LNCaP clone FGC (cell line): ENCODE measurements around the gene SCFD1.
"Not testable (repeated sequence)": the region's sequence is repeated elsewhere in the genome, so short reads cannot be mapped to it uniquely, and the experiment has no call there.

Experiments
- DNase-seq: peaks from one replicate; pipeline ENCODE4 v3.0.0-alpha.2; 2011; ENCODE audit warnings: low read depth
- H3K4me3 ChIP-seq: 2 replicates; pipeline ENCODE4 v1.5.1; 2011; ENCODE audit warnings: mild to moderate bottlenecking, low read depth, low read length, control low read depth
- CTCF ChIP-seq: IDR thresholded peaks from 2 replicates; pipeline ENCODE4 v1.5.1; 2012; ENCODE audit warnings: mild to moderate bottlenecking; ENCODE audit not compliant: control insufficient read depth, insufficient read depth; ENCODE audit errors: extremely low read depth

The SCFD1 gene

GRCh38 chr14:30621940-30622830, at the start of gene SCFD1:
TSS of gene SCFD1 (plus strand) at chr14:30622319. CDS start at chr14:30622339, 20 bp downstream.
- DNase-seq, result peak; percentile 73
- H3K4me3 ChIP-seq, result peak within 1 kb of the TSS; percentile 73
- no peak for TF ChIP-seq CTCF

DNA sequence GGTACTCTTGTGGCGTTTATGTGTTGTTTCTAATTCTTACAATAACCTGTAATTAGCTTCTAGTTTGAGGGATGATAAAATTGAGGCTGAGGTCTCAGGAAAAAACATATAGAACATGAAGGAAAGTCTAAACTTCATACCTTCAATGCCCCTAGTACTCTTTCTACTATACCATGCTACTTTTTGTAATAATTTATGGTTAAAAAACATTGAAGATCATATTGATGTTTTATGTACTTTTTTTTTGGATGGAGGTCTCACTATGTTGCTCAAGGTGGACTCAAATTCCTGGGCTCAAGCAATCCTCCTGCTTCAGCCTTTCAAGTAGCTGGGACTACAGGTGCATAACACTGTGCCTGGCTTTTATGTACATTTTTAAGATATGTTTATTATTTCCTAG, 49.3 kb upstream of the SCFD1 start:
- H3K4me3 ChIP-seq, result no peak overlapping the region
- no peak for TF ChIP-seq CTCF
- no peak for DNase-seq

DNA sequence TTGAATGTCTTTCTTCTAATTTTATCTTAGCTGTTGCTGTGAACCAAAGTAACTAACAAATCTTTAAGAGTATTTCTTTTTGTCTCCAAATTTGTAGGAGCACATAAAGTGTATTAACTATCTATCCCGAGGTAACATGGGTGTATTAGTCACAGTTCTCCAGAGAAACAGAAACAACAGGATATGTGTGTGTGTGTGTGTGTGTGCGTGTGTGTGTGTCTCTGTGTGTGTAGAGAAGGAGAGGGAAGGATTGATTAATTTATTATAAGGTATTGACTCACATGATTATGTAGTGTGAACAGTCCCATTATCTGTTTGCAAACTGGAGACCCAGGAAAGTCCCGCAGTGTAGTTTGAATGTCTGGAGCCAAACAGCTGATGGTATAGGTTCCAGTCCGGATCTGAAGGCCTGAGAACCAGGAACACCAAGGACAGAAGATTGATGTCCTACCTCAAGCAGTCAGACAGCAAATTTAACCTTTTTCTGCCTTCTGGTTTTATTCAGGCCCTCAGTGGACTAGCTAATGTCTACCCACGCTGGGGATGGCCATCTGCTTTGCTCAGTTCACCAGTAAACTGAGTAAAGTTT, 48.8 kb upstream of the SCFD1 start:
- no peak overlapping the region for H3K4me3 ChIP-seq
- TF ChIP-seq CTCF, result no peak
- DNase-seq, result no peak

- H3K4me3 ChIP-seq, result no peak overlapping the region
- TF ChIP-seq CTCF, result no peak
- no peak for DNase-seq
Measured at GRCh38 chr14:30573966-30574365, 48.2 kb upstream of the SCFD1 start.

- DNase-seq, H3K4me3 ChIP-seq: not testable (repeated sequence)
Measured at GRCh38 chr14:30574777-30575176, 47.3 kb upstream of the SCFD1 start.

DNA sequence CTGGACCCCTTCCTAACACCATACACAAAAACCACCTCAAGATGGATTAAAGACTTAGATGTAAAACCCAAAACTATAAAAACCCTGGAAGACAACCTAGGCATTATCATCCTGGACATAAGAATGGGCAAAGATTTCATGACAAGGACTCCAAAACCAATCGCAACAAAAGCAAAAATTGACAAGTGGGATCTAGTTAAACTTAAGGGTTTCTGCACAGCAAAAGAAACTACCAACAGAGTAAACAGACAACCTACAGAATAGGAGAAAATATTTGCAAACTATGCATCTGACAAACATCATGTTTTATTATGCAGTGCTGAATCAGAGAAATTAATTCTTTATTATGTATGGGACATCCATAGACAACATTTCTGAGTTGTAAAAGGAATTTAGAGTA, 45.8 kb upstream of the SCFD1 start:
- H3K4me3 ChIP-seq, DNase-seq: not testable (repeated sequence)

DNA sequence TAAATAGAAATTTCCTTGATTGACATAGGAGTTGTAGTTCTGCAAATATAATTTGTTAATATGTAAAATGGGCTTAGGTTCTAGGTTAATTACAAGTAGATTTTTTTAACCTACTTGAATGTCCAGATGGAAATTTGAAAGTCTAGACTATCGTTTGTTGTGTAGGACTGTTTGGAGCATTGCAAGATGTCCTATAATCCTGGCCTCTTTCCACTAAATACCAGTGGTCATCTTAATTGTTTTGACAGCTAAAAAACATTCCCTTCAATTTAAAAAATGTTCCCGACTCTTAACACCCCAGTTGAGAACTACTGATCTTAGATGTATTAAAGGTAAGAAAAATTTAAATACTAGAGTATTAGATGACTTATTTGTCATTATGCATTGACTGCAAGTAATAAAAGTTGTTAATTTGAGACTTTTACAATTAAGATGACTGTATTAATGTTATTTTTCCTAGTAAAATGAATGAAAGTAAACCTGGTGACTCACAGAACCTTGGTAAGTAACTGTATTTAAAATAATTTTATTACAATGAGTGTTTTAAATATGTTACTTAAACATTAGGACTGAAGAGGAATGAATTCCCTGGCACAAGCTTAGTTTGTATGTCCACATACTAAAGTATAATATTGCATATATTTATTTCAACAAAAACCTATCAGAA, 41.4 kb upstream of the SCFD1 start:
- DNase-seq, result no peak
- no peak for TF ChIP-seq CTCF
- no peak overlapping the region for H3K4me3 ChIP-seq

DNA sequence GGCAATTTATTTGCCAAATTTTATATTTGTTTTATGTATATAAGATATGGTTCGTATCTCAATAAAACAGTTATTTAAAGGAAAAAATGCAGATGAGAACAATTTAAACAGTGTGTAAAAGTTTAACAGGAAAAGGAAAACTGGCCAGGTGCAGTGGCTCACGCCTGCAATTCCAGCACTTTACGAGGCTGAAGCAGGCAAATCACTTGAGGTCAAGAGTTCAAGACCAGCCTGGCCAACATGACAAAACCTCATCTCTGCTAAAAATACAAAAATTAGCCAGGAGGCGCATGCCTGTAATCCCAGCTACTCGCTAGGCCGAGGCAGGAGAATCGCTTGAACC, 40.9 kb upstream of the SCFD1 start:
- peak; percentile 30 for DNase-seq
- H3K4me3 ChIP-seq, result no peak overlapping the region
- no peak for TF ChIP-seq CTCF
